Endothelial cell (in vitro differentiated cells): ENCODE data around the gene H6PD. TPM values are rescaled to one million over a fixed set of nuclear protein-coding genes. Genes with fewer than 3 reads are reported as not detected.
A peak's percentile ranks its signal among the peaks of the same experiment; 100 is the strongest.
"Not testable (repeated sequence)": the region's sequence is repeated elsewhere in the genome, so short reads cannot be mapped to it uniquely, and the experiment has no call there.

Source experiments
- DNase-seq: peaks from one replicate; pipeline ENCODE4 v3.0.0; 2021; ENCODE audit warnings: low spot score
- H3K27ac Mint-ChIP-seq: one replicate; pipeline ENCODE4 v1.8.0; 2021; ENCODE audit warnings: mixed read lengths, inconsistent platforms; ENCODE audit not compliant: unreplicated experiment
- H3K27me3 Mint-ChIP-seq: one replicate; pipeline ENCODE4 v1.8.0; 2021; ENCODE audit warnings: mild to moderate bottlenecking, moderate library complexity, mixed read lengths, inconsistent platforms; ENCODE audit not compliant: unreplicated experiment
- H3K36me3 Mint-ChIP-seq: one replicate; pipeline ENCODE4 v1.8.0; 2021; ENCODE audit warnings: mild to moderate bottlenecking, low read depth, mixed read lengths, inconsistent platforms; ENCODE audit not compliant: unreplicated experiment
- H3K4me1 Mint-ChIP-seq: one replicate; pipeline ENCODE4 v1.8.0; 2021; ENCODE audit warnings: mild to moderate bottlenecking, mixed read lengths, inconsistent platforms; ENCODE audit not compliant: unreplicated experiment
- H3K4me3 Mint-ChIP-seq: one replicate; pipeline ENCODE4 v1.8.0; 2021; ENCODE audit warnings: mild to moderate bottlenecking, mixed read lengths, inconsistent platforms; ENCODE audit not compliant: unreplicated experiment
- H3K9me3 Mint-ChIP-seq: one replicate; pipeline ENCODE4 v1.8.0; 2021; ENCODE audit warnings: mixed read lengths, inconsistent platforms; ENCODE audit not compliant: unreplicated experiment
- total RNA-seq: library from RNA; stranded (reverse); fragmentation: NEBNext Ultra II Directional; extraction: Animal tissue kit (Norgen Biotek cat#: 25700); gene quantifications from one replicate; pipeline ENCODE4 v1.2.1, GENCODE V29; 2021; ENCODE audit not compliant: unreplicated experiment
- TF ChIP-seq, protein P1 (sequence below): fragments of 200-600 bp; sonication (generic); IDR thresholded peaks from one replicate; pipeline ENCODE4 v1.5.0; 2021; ENCODE audit warnings: antibody characterized with exemption; ENCODE audit not compliant: unreplicated experiment

H6PD gene
- total RNA-seq, 1 donor from 2014 or later = 18.6 TPM

DNA sequence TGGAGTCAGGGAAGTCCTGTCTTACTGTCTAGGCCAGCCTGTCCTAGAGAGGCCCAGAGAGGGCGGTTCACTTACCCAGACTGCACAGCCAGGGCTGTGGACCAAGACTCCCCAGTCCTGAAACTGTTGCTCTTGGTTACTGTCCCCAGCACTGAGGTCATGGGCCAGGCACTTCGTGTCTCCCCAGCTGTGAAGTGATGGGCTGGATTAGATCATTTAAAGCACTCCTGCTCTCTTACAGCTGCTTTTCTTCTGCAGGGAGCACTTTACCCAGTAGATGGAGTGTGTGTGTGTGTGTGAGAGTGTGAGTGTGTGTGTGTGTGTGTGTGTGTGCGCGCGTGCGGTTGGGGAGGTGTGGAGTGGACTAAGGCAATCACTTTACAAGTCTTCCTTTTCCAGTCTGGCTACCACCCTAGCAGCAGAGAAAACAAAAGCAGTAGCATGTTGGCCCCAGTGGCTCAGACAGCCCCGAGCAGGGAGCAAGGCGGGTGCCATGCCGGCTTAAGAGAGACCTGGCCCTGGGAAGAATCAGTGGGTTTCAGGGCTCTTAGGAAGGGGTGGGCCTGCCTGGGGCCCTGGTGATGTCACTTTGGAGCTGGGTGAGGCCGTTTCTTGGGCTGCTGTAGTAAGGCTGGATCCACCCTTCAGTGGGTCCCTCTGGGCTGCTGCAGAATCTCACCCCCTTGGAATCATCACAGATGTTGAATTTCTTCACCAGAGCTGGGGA, 60.5 kb downstream of the H6PD start:
- H3K4me3 Mint-ChIP-seq = no peak overlapping the region

DNA sequence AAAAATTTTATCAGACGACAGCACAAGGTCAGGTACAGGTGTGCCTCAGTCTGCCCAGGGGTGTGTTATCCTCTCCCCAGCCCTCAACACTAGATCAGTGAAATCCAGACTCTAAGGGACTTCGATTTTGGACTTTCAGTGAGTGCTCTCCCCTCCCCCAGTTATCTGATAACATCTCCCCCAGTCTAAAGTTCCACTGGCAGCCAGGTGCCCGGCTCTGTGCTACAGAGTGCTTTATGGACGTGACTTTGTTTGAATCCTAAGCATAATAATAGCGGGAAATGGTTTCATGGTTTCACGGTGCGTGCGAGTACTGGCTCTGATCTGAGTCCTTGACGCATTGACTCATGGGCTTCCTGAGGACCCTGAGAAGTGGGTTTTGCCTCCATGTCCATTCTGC, 61.3 kb downstream of the H6PD start:
- H3K4me3 Mint-ChIP-seq = peak overlapping the region; percentile 51
- H3K27ac Mint-ChIP-seq = no peak overlapping the region
- DNase-seq = no peak
- peaks cover 4% of the 10 kb centered on the region for H3K27me3 Mint-ChIP-seq
- peaks cover 10% of the 10 kb centered on the region for H3K4me1 Mint-ChIP-seq
- H3K36me3 Mint-ChIP-seq = peaks cover 3% of the 10 kb centered on the region
- TF ChIP-seq, protein P1, sequence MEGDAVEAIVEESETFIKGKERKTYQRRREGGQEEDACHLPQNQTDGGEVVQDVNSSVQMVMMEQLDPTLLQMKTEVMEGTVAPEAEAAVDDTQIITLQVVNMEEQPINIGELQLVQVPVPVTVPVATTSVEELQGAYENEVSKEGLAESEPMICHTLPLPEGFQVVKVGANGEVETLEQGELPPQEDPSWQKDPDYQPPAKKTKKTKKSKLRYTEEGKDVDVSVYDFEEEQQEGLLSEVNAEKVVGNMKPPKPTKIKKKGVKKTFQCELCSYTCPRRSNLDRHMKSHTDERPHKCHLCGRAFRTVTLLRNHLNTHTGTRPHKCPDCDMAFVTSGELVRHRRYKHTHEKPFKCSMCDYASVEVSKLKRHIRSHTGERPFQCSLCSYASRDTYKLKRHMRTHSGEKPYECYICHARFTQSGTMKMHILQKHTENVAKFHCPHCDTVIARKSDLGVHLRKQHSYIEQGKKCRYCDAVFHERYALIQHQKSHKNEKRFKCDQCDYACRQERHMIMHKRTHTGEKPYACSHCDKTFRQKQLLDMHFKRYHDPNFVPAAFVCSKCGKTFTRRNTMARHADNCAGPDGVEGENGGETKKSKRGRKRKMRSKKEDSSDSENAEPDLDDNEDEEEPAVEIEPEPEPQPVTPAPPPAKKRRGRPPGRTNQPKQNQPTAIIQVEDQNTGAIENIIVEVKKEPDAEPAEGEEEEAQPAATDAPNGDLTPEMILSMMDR = no peak
- no peaks in the 10 kb centered on the region for H3K9me3 Mint-ChIP-seq

More for the DNA sequence above, 60.5 kb downstream of the H6PD start:
- peaks cover 3% of the 10 kb centered on the region for H3K36me3 Mint-ChIP-seq
- H3K4me1 Mint-ChIP-seq = peaks cover 10% of the 10 kb centered on the region
- no peak overlapping the region for H3K27ac Mint-ChIP-seq
- peaks cover 1% of the 10 kb centered on the region for H3K27me3 Mint-ChIP-seq
- no peak for DNase-seq
- H3K9me3 Mint-ChIP-seq = no peaks in the 10 kb centered on the region
- TF ChIP-seq, protein P1 = no peak

DNA sequence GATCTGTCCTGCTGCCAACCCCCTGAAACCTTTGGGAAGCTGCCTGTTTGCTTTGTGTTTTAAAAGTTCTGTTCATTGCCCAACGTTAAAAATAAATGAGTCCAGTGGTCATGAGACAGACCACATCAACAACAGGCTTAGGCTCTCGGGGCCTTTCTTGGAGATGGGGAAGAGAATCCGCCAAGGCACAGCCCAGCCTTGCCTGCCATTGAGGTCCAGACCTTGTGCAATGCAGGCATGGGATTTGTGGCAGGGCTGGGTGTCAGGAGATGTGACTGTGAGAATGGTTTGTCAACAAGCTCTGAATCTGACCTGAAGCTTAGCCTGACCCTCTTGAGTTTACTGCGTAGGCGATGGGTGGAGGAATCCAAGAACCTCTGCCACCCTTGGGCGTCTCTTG, 62.3 kb downstream of the H6PD start:
- Mint-ChIP-seq H3K36me3 (peaks cover 3% of the 10 kb centered on the region), H3K4me3 (no peak overlapping the region), H3K4me1 (peaks cover 8% of the 10 kb centered on the region), H3K27ac (no peak overlapping the region), H3K9me3 (no peaks in the 10 kb centered on the region), H3K27me3 (peaks cover 3% of the 10 kb centered on the region)
- TF ChIP-seq, protein P1 = no peak
- DNase-seq = no peak

DNA sequence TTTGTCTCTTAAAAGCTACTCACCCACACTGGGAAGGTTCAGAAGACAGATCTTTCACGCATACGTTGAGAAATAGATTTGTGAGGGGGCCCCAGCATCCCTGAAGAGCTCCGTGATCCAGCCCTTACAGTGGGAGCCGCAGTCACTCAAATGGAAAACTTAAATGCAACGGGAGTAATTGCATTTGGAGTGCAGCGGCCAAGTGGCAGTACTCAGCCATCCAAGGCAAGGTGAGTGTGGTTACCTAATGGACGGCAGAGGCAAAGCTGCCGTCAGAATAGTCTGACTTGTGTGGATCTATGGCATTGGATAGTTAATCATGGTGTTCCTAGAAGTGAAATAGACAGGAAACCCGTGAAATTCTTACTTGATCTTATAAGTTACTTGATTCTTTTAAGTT, 63.3 kb downstream of the H6PD start:
- no peak overlapping the region for H3K27ac Mint-ChIP-seq
- peaks cover 3% of the 10 kb centered on the region for H3K36me3 Mint-ChIP-seq

DNA sequence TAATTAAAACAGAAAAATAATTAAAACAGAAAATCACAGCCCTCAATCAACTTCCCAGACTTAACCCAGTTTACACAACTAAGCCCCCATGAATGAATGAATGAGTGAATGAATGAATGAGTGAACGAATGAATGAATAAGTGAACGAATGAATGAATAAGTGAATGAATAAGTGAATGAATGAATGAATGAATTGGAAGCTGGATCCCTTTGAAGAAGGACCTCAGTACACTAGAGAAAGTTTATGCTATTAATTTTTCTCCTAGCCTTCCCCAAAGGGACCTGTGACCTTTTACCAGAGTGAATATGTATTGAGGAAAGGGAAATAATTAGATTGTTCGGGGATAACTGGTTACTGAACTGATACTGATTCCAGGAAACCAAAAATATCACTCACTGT, 63.7 kb downstream of the H6PD start:
- no peaks in the 10 kb centered on the region for H3K9me3 Mint-ChIP-seq
- TF ChIP-seq, protein P1 = no peak
- peaks cover 12% of the 10 kb centered on the region for H3K4me1 Mint-ChIP-seq
- peaks cover 3% of the 10 kb centered on the region for H3K27me3 Mint-ChIP-seq
- DNase-seq = no peak
- H3K4me3 Mint-ChIP-seq = no peak overlapping the region
- H3K36me3 Mint-ChIP-seq = peaks cover 3% of the 10 kb centered on the region
- H3K27ac Mint-ChIP-seq = no peak overlapping the region

More for the DNA sequence above, 63.3 kb downstream of the H6PD start:
- no peak for DNase-seq
- Mint-ChIP-seq H3K27me3 (peaks cover 3% of the 10 kb centered on the region), H3K4me3 (no peak overlapping the region), H3K9me3 (no peaks in the 10 kb centered on the region), H3K4me1 (peaks cover 8% of the 10 kb centered on the region)
- TF ChIP-seq, protein P1 = no peak

DNA sequence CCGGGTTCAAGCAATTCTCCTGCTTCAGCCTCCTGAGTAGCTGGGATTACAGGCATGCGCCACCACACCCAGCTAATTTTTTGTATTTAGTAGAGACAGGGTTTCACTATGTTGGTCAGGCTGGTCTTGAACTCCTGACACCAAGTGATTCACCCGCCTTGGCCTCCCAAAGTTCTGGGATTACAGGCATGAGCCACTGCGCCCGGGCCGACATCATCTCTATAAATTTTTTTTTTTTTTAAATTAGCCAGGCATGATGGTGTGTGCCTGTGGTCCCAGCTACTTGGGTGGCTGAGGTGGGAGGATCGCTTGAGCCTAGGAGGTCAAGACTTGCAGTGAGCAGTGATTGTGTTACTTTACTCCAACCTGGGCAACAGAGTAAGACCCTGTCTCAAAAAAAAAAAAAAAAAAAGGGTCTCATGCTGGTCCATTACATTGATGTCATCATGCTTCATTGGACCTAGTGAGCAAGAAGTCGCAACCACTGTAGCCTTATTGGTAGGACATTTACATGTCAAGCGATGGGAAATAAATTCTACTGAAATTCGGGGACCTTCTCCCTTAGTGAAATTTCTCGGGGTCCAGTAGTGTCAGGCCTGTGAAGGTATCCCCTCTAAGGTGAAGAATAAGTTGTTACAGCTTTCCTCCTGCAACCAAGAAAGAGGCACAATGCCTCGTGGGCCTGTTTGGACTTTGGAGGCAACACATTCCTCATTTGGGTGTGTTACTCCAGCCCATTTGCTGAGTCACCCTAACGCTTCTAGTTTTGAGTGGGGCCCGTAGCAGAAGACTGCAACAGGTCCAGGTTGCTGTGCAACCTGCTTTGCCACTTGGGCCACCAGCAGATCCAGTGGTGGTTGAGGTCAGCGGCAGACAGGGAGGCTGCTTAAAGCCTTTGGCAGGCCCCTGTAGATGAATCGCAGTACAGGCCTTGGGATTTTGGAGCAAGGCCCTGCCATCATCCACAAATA, 65.3 kb downstream of the H6PD start:
- DNase-seq, H3K36me3 Mint-ChIP-seq, H3K27ac Mint-ChIP-seq, H3K9me3 Mint-ChIP-seq, H3K4me3 Mint-ChIP-seq, H3K27me3 Mint-ChIP-seq: not testable (repeated sequence)
- peaks cover 12% of the 10 kb centered on the region for H3K4me1 Mint-ChIP-seq
